ENCODE data around the gene LRIG3. TPM values are rescaled to one million over a fixed set of nuclear protein-coding genes. Genes with fewer than 3 reads are reported as not detected.

LRIG3 gene
- total and polyA plus RNA-seq, 2 donors (not counting 3 experiments of a cell fraction or from before 2014, with no cell fraction given): 55.5 to 55.7 TPM

- Histone ChIP-seq H3K36me3 (ENCODE audit: control insufficient read depth in 2 of 2, extremely low read depth in 1 of 2, insufficient read depth in 2 of 2, low read length in 2 of 2) (no peaks in the 10 kb centered on the region), H3K4me2 (ENCODE audit: insufficient read depth, low read length) (peak overlapping the region; percentile 51), H3K4me1 (ENCODE audit: control insufficient read depth, extremely low read depth, insufficient read depth, low read length) (peaks cover 43% of the 10 kb centered on the region), H3K27ac (ENCODE audit: insufficient read depth, low read depth, low read length) (peak overlapping the region; percentile 55), H3K9me3 (replicated peaks; ENCODE audit: control insufficient read depth, insufficient read depth, low read length) (no peaks in the 10 kb centered on the region), H4K20me1 (replicated peaks; ENCODE audit: control insufficient read depth, extremely low read depth, insufficient read depth, low read length) (no peaks in the 10 kb centered on the region), H3K9me1 (replicated peaks; ENCODE audit: control insufficient read depth, extremely low read depth, insufficient read depth, low read length) (no peaks in the 10 kb centered on the region), H2AFZ (ENCODE audit: low read depth, low read length) (peak overlapping the region; percentile 36), H3K4me3 (replicated peaks in 1 of 3; ENCODE audit: insufficient read depth in 1 of 3, low read depth in 1 of 3, low read length in 3 of 3) (no peak overlapping the region), H3K79me2 (ENCODE audit: control insufficient read depth, insufficient read depth, low read length) (peaks cover 6% of the 10 kb centered on the region), H3K9ac (replicated peaks; ENCODE audit: extremely low read depth, insufficient read depth, low read length) (no peak overlapping the region), H3K27me3 (ENCODE audit: control insufficient read depth in 2 of 2, insufficient read depth in 2 of 2, low read length in 2 of 2) (no peaks in the 10 kb centered on the region)
- dilution Hi-C loops (cut with MboI; ENCODE audit: extremely low pct_ligation_motif_present, low sequenced_read_pairs) (no loop called here), intact Hi-C loops (cut with micrococcal nuclease) (no loop called here)
- ChIA-PET CTCF (interaction anchor here (0.8 to 3.5 kb wide), 6 partner anchors 10 to 384 kb away, joined by 3 to 19 read pairs (median 4); no protein-coding TSS in a partner anchor), POLR2A (interaction anchor here (1.2 kb wide), 2 partner anchors 37 to 153 kb away, joined by 3 to 5 read pairs; no protein-coding TSS in a partner anchor)
- FAIRE-seq (no peak), DNase-seq (ENCODE audit: low read depth, low spot score) (peak; percentile 29)
- no peak for TF ChIP-seq POLR2AphosphoS5 (IDR thresholded peaks at IDR 0.05; ENCODE audit: insufficient read depth, low read depth, low read length)
- no TSS peak for BruUV-seq (replicated peaks)
These were observed 4.3 kb upstream of the LRIG3 start for GRCh38 chr12:58924652-58925051.

- Histone ChIP-seq H3K9ac (replicated peaks; ENCODE audit: extremely low read depth, insufficient read depth, low read length) (no peak overlapping the region), H3K9me3 (replicated peaks; ENCODE audit: control insufficient read depth, insufficient read depth, low read length) (no peaks in the 10 kb centered on the region), H3K36me3 (ENCODE audit: control insufficient read depth in 2 of 2, extremely low read depth in 1 of 2, insufficient read depth in 2 of 2, low read length in 2 of 2) (no peaks in the 10 kb centered on the region), H2AFZ (ENCODE audit: low read depth, low read length) (no peak overlapping the region), H3K4me3 (replicated peaks in 1 of 3; ENCODE audit: insufficient read depth in 1 of 3, low read depth in 1 of 3, low read length in 3 of 3) (no peak overlapping the region), H3K27ac (ENCODE audit: insufficient read depth, low read depth, low read length) (no peak overlapping the region), H3K9me1 (replicated peaks; ENCODE audit: control insufficient read depth, extremely low read depth, insufficient read depth, low read length) (no peaks in the 10 kb centered on the region), H3K4me1 (ENCODE audit: control insufficient read depth, extremely low read depth, insufficient read depth, low read length) (peaks cover 43% of the 10 kb centered on the region), H4K20me1 (replicated peaks; ENCODE audit: control insufficient read depth, extremely low read depth, insufficient read depth, low read length) (no peaks in the 10 kb centered on the region), H3K4me2 (ENCODE audit: insufficient read depth, low read length) (no peak overlapping the region), H3K27me3 (ENCODE audit: control insufficient read depth in 2 of 2, insufficient read depth in 2 of 2, low read length in 2 of 2) (no peaks in the 10 kb centered on the region), H3K79me2 (ENCODE audit: control insufficient read depth, insufficient read depth, low read length) (peaks cover 15% of the 10 kb centered on the region)
- DNase-seq (ENCODE audit: low read depth, low spot score): no peak
- no TSS peak for BruUV-seq (replicated peaks)
- CTCF ChIA-PET: interaction anchor here (1.2 to 3.5 kb wide), 3 partner anchors 38 to 383 kb away, joined by 4 to 19 read pairs (median 5); no protein-coding TSS in a partner anchor
- POLR2A ChIA-PET: interaction anchor here (1.2 kb wide), 1 partner anchor 154 kb away, joined by 5 read pairs; no protein-coding TSS in a partner anchor
- FAIRE-seq: no peak
- intact Hi-C loops (cut with micrococcal nuclease): no loop called here
- TF ChIP-seq, protein P1, sequence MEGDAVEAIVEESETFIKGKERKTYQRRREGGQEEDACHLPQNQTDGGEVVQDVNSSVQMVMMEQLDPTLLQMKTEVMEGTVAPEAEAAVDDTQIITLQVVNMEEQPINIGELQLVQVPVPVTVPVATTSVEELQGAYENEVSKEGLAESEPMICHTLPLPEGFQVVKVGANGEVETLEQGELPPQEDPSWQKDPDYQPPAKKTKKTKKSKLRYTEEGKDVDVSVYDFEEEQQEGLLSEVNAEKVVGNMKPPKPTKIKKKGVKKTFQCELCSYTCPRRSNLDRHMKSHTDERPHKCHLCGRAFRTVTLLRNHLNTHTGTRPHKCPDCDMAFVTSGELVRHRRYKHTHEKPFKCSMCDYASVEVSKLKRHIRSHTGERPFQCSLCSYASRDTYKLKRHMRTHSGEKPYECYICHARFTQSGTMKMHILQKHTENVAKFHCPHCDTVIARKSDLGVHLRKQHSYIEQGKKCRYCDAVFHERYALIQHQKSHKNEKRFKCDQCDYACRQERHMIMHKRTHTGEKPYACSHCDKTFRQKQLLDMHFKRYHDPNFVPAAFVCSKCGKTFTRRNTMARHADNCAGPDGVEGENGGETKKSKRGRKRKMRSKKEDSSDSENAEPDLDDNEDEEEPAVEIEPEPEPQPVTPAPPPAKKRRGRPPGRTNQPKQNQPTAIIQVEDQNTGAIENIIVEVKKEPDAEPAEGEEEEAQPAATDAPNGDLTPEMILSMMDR (IDR thresholded peaks at IDR 0.05; ENCODE audit: extremely low read depth in 1 of 2, insufficient read depth in 1 of 2, low read depth in 1 of 2, low read length in 2 of 2): no peak
- TF ChIP-seq MYC (IDR thresholded peaks at IDR 0.05; ENCODE audit: low read depth, low read length) (no peak), JUN (IDR thresholded peaks at IDR 0.05; ENCODE audit: borderline replicate concordance, insufficient read depth, insufficient read length, low read depth) (no peak), GATA2 (IDR thresholded peaks at IDR 0.05; ENCODE audit: insufficient read depth, insufficient read length, low read depth, low read length) (no peak), MAX (IDR thresholded peaks at IDR 0.05; ENCODE audit: insufficient read depth, insufficient read length) (no peak), EZH2 (IDR thresholded peaks at IDR 0.05; ENCODE audit: borderline replicate concordance, low read depth, low read length, severe bottlenecking) (no peak), FOS (IDR thresholded peaks at IDR 0.05; ENCODE audit: borderline replicate concordance, insufficient read depth, low read length) (no peak), POLR2A (IDR thresholded peaks at IDR 0.05; ENCODE audit: low read depth, low read length) (no peak), POLR2AphosphoS5 (IDR thresholded peaks at IDR 0.05; ENCODE audit: insufficient read depth, low read depth, low read length) (no peak)
- dilution Hi-C loops (cut with MboI; ENCODE audit: extremely low pct_ligation_motif_present, low sequenced_read_pairs): no loop called here
These were observed 3.5 kb upstream of the LRIG3 start for GRCh38 chr12:58923781-58924180.

Measured in endothelial cell of umbilical vein (primary cell).